ENCODE measurements around the gene EXOC2.

Gene EXOC2

DNA sequence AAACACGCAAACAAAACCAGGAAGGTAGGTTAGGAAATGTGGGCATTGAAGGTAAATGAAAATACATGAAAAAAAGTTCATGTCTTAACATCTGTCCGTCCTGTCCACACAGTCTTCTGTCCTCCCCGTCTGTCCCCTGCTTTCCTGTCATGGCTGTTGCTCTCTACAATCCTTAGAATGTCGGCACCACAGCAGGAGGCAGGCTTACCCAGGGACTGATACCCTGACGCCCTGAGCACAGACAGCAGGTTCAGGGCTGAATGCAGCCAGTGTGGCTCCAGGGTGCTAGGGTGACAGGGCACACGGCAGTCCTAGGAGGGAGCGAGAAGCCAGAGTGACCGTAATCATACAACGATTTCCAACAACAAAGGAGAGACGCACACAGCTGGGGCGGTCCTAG, 177.7 kb downstream of the EXOC2 start:
- H3K4me3 ChIP-seq (ENCODE audit: low read length) = no peak overlapping the region
- TF ChIP-seq, protein P1, sequence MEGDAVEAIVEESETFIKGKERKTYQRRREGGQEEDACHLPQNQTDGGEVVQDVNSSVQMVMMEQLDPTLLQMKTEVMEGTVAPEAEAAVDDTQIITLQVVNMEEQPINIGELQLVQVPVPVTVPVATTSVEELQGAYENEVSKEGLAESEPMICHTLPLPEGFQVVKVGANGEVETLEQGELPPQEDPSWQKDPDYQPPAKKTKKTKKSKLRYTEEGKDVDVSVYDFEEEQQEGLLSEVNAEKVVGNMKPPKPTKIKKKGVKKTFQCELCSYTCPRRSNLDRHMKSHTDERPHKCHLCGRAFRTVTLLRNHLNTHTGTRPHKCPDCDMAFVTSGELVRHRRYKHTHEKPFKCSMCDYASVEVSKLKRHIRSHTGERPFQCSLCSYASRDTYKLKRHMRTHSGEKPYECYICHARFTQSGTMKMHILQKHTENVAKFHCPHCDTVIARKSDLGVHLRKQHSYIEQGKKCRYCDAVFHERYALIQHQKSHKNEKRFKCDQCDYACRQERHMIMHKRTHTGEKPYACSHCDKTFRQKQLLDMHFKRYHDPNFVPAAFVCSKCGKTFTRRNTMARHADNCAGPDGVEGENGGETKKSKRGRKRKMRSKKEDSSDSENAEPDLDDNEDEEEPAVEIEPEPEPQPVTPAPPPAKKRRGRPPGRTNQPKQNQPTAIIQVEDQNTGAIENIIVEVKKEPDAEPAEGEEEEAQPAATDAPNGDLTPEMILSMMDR (conservative IDR thresholded peaks at IDR 0.05; ENCODE audit: low read length) = no peak
- no peak for DNase-seq (ENCODE audit: low read depth)

DNA sequence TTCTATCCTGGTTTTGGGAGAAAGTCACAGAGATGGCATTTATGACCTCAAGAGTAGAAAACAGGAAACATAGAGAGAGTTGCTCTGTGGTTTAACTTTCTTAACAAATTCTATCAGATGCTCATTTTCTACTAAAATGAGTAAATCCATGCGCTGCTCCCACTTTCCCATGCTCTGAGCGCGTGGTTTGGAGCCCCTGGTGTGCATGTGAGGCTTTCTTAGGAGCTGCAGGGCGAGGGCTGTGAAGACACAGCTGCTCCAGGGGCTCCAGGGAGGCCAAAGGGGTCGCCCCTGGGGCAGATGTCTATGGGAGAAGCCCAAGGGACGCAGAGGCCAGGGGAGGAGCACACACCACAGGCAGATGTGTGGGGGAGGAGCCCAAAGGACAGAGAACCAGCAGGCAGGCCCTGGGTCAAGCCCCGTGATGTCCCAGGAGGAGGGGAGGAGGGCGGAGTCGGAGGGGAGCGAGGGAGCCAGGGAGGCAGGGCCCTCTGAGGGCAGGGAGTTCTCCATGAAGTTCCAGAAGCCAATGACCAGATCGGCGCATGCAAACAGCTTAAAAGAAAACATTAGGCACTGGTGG, 178.5 kb downstream of the EXOC2 start:
- H3K4me3 ChIP-seq (ENCODE audit: low read length) = no peak overlapping the region
- DNase-seq (ENCODE audit: low read depth) = no peak
- TF ChIP-seq, protein P1 (conservative IDR thresholded peaks at IDR 0.05; ENCODE audit: low read length) = no peak

DNA sequence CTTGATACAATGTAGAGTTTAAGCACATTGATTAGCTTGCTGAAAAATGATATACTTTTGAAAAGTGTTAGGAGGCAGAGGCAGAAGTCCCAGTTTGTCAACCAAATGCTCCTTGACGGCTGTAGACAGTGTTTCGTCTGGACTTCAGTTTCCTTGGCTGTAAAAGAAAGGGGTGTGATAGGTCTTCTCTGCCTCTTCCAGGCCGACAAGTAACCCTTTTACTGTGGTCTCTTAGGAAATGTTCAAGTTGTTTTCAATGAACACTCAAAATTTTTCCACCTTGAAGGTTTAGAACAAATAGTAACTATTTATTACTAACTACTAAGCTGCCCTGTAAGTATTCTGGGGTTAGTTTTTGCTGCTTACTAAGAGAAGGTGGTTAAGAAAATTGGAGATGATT, 179.0 kb downstream of the EXOC2 start:
- DNase-seq (ENCODE audit: low read depth) = no peak
- no peak overlapping the region for H3K4me3 ChIP-seq (ENCODE audit: low read length)
- TF ChIP-seq, protein P1 (conservative IDR thresholded peaks at IDR 0.05; ENCODE audit: low read length) = no peak

DNA sequence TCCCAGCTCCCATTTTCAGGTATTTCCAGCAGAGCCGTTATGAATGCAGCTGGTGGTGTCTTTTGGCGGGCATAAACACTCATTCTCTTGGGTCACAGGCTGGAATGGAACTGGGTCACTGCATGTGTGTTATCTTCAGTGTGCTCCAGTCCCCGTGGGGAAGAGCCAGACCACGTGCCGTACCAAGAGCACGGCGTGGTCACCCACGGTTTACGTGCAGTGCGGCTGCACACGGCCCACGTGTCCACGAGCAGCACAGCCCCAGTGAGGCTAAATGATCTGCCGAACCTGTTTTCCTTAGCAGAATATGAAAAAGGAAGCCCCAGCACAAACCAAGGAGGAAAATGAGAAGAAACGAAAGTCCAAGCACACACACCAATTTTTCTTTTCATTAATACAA, 179.9 kb downstream of the EXOC2 start:
- DNase-seq (ENCODE audit: low read depth) = no peak
- TF ChIP-seq, protein P1 (conservative IDR thresholded peaks at IDR 0.05; ENCODE audit: low read length) = no peak
- no peak overlapping the region for H3K4me3 ChIP-seq (ENCODE audit: low read length)

DNA sequence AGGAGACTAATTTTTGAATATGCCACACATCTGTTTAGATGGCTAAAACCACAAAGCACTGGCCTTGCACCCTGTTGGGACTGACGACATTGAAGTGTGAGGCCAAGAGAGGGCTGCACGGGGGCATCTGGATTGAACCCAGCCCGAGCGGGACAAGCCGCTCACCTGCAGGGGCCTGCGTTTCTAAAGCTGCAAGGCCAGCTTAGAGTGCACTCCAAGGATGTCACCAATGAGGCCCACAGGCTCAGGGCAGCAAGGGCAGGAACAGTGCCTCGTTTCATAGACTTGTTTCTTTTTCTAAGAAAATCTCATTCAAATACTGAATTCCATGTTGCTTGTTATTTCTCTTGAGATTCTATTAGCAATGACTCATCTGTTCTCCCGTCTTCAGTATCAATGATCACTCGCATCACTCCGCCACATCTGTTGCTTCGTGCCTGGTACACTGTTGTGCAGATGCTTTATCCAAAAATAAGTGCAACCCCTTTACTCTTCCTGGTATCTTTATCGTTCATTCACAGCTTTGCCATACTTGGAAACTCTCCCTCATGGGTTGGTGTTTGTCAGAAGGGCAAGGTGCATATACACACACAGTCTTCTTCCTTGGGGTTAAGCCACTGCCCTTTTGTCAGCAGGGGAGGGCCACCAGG, 181.3 kb downstream of the EXOC2 start:
- H3K4me3 ChIP-seq (ENCODE audit: low read length) = no peak overlapping the region
- DNase-seq (ENCODE audit: low read depth) = no peak
- TF ChIP-seq, protein P1 (conservative IDR thresholded peaks at IDR 0.05; ENCODE audit: low read length) = no peak

DNA sequence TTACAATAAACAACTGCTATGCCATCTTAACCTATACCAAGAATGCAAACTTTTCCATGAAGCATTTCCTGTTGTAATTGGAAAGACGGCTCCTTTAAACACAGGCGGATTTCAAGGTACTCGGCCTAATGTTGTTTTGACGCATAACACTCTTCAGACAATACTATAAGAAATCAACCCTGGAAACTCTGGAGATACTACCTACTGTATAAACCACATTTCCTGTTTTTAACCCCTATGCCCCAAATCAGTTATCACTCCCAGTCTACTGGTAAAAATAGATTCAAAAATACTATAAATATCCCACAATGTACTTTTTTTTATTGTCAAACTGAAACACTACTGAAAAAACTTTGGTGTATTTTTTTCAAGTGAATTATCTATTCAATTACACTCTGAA, 183.3 kb downstream of the EXOC2 start:
- DNase-seq (ENCODE audit: low read depth) = no peak

DNA sequence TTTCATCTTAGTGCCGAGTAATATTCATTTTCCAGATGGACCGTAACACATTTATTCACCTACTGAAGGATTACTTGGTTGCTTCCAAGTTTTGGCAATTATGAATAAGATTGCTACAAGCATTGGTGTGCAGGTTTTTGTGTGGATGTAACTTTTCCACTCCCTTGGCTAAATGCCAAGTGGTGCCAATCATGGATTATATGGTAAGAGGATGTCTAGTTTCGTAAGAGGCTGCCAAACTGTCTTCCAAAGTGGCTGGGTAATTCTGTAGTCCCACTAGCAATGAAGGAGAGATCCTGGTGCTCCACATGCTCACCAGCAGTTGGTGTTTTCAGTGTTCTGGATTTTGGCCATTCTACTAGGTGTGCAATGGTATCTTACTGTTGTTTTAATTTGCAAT, 184.3 kb downstream of the EXOC2 start:
- TF ChIP-seq, protein P1 (conservative IDR thresholded peaks at IDR 0.05; ENCODE audit: low read length) = no peak
- H3K4me3 ChIP-seq (ENCODE audit: low read length) = no peak overlapping the region
- no peak for DNase-seq (ENCODE audit: low read depth)

More for the DNA sequence above, 183.3 kb downstream of the EXOC2 start:
- H3K4me3 ChIP-seq (ENCODE audit: low read length) = no peak overlapping the region
- TF ChIP-seq, protein P1 (conservative IDR thresholded peaks at IDR 0.05; ENCODE audit: low read length) = no peak

All from AG10803 (cell line).